ENCODE data around the gene TRIM67.

TRIM67 gene

GRCh38 chr1:231139659-231140654 is 21.9 kb upstream of the TRIM67 start:
- no peak for TF ChIP-seq CTCF (IDR thresholded peaks at IDR 0.05; ENCODE audit: control insufficient read depth, extremely low read depth, insufficient read depth)
- H3K4me3 ChIP-seq (ENCODE audit: low read depth, low read length) = no peak overlapping the region
- DNase-seq (ENCODE audit: low read depth) = no peak

GRCh38 chr1:231144416-231145193 is 17.3 kb upstream of the TRIM67 start:
- TF ChIP-seq CTCF (IDR thresholded peaks at IDR 0.05; ENCODE audit: control insufficient read depth, extremely low read depth, insufficient read depth) = no peak
- no peak for DNase-seq (ENCODE audit: low read depth)
- no peak overlapping the region for H3K4me3 ChIP-seq (ENCODE audit: low read depth, low read length)

GRCh38 chr1:231147896-231148295 is 14.0 kb upstream of the TRIM67 start:
- TF ChIP-seq CTCF (IDR thresholded peaks at IDR 0.05; ENCODE audit: control insufficient read depth, extremely low read depth, insufficient read depth) = no peak
- DNase-seq (ENCODE audit: low read depth) = no peak
- no peak overlapping the region for H3K4me3 ChIP-seq (ENCODE audit: low read depth, low read length)

- TF ChIP-seq CTCF (IDR thresholded peaks at IDR 0.05; ENCODE audit: control insufficient read depth, extremely low read depth, insufficient read depth) = no peak
- DNase-seq (ENCODE audit: low read depth) = no peak
- no peak overlapping the region for H3K4me3 ChIP-seq (ENCODE audit: low read depth, low read length)
Observed at GRCh38 chr1:231151811-231152210, 10.0 kb upstream of the TRIM67 start.

- H3K4me3 ChIP-seq (ENCODE audit: low read depth, low read length) = no peak overlapping the region
- DNase-seq (ENCODE audit: low read depth) = no peak
- TF ChIP-seq CTCF (IDR thresholded peaks at IDR 0.05; ENCODE audit: control insufficient read depth, extremely low read depth, insufficient read depth) = no peak
Observed at GRCh38 chr1:231153726-231154125, 8.1 kb upstream of the TRIM67 start.

GRCh38 chr1:231155808-231156207 is 6.0 kb upstream of the TRIM67 start:
- TF ChIP-seq CTCF (IDR thresholded peaks at IDR 0.05; ENCODE audit: control insufficient read depth, extremely low read depth, insufficient read depth) = no peak

More at GRCh38 chr1:231155808-231156207, 6.0 kb upstream of the TRIM67 start:
- DNase-seq (ENCODE audit: low read depth) = no peak
- no peak overlapping the region for H3K4me3 ChIP-seq (ENCODE audit: low read depth, low read length)

All from LNCaP clone FGC (cell line).